Measurements from ENCODE around the gene CDH16. TPM values are rescaled to one million over a fixed set of nuclear protein-coding genes. Genes with fewer than 3 reads are reported as not detected.

The CDH16 gene, protein sequence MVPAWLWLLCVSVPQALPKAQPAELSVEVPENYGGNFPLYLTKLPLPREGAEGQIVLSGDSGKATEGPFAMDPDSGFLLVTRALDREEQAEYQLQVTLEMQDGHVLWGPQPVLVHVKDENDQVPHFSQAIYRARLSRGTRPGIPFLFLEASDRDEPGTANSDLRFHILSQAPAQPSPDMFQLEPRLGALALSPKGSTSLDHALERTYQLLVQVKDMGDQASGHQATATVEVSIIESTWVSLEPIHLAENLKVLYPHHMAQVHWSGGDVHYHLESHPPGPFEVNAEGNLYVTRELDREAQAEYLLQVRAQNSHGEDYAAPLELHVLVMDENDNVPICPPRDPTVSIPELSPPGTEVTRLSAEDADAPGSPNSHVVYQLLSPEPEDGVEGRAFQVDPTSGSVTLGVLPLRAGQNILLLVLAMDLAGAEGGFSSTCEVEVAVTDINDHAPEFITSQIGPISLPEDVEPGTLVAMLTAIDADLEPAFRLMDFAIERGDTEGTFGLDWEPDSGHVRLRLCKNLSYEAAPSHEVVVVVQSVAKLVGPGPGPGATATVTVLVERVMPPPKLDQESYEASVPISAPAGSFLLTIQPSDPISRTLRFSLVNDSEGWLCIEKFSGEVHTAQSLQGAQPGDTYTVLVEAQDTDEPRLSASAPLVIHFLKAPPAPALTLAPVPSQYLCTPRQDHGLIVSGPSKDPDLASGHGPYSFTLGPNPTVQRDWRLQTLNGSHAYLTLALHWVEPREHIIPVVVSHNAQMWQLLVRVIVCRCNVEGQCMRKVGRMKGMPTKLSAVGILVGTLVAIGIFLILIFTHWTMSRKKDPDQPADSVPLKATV
- total RNA-seq = not detected

DNA sequence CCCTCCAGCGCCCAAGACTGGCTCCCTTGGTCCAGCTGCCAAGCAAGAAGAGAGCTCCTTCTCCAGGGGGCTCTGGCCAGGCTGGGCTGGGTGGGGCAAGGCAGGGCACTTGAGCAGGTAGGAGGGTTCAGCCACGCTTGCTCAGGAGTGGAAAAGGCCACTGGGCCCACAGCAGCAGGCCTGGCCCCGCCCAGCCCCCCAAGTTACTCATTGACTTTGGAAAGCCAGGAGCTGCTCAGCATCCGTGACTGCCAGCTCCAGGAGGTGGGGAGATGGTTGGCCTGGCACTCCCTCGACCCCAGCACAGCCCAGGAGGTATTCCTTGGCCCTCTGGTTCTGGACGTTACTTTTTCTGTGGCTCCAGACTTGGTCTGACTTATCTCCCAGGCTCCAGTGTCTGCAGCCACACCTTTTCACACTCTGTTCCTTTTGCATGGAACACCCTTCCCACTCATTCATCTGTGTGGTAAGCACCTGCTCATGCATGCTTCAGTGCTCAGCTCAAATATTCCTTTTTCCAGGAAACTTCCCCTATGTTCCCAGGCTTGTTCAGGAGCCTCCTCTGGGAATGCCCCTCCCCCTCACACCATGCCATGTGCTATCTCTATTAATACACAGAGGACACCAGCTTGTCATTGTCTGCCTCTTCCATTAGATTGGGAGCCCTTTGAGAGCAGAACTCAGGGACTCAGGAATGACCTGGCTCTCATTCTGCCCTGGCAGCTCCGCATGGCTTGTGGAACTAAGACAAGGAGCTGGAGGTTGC lies at the start of gene CDH16:
TSS of gene CDH16 (minus strand) at position 83 of the 766 bp plus-strand sequence. CDS start 820 bp downstream, outside the sequence.
- no peaks in the 10 kb centered on the region for H3K9me3 ChIP-seq
- H3K4me1 ChIP-seq = peaks cover 10 to 23% of the 10 kb centered on the region in 2 donors
- TF ChIP-seq, protein P1, sequence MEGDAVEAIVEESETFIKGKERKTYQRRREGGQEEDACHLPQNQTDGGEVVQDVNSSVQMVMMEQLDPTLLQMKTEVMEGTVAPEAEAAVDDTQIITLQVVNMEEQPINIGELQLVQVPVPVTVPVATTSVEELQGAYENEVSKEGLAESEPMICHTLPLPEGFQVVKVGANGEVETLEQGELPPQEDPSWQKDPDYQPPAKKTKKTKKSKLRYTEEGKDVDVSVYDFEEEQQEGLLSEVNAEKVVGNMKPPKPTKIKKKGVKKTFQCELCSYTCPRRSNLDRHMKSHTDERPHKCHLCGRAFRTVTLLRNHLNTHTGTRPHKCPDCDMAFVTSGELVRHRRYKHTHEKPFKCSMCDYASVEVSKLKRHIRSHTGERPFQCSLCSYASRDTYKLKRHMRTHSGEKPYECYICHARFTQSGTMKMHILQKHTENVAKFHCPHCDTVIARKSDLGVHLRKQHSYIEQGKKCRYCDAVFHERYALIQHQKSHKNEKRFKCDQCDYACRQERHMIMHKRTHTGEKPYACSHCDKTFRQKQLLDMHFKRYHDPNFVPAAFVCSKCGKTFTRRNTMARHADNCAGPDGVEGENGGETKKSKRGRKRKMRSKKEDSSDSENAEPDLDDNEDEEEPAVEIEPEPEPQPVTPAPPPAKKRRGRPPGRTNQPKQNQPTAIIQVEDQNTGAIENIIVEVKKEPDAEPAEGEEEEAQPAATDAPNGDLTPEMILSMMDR (IDR thresholded peaks at IDR 0.05) = no peak
- H3K36me3 ChIP-seq = peaks cover 11 to 12% of the 10 kb centered on the region in 2 donors
- no peak for DNase-seq (ENCODE audit: low spot score in 2 of 2)
- intact Hi-C loops (cut with DNase I) = no loop called here
- H3K27ac ChIP-seq = peak within 1 kb of the TSS in 1 of 2 donors; percentile 11
- no peaks in the 10 kb centered on the region for H3K27me3 ChIP-seq
- H3K4me3 ChIP-seq = no peak within 1 kb of the TSS

DNA sequence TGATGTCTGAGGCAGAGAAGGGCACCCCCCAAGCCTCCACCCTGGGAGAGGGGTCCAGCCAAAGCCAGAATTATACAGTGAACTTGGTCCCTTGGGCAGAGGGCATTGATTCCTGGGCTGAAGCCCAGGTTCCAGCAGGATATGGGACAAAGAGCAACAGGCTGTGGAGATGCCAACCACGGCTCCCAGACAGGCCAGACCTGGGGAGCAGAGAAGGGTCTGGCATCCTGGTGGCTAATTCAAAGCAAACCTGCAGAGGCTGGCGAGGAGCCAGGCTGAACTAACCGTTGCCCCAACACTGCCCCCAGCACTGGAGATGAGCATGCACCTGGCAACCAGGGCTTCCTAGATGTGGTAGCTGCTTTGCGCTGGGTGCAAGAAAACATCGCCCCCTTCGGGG lies 45.4 kb upstream of the CDH16 start:
- no peak overlapping the region for H3K4me3 ChIP-seq
- H3K27ac ChIP-seq = no peak overlapping the region
- H3K9me3 ChIP-seq = no peaks in the 10 kb centered on the region
- TF ChIP-seq, protein P1 (IDR thresholded peaks at IDR 0.05) = no peak
- intact Hi-C loops (cut with DNase I) = no loop called here
- DNase-seq (ENCODE audit: low spot score in 2 of 2) = no peak
- H3K4me1 ChIP-seq = no peaks in the 10 kb centered on the region
- no peaks in the 10 kb centered on the region for H3K27me3 ChIP-seq
- H3K36me3 ChIP-seq = no peaks in the 10 kb centered on the region

DNA sequence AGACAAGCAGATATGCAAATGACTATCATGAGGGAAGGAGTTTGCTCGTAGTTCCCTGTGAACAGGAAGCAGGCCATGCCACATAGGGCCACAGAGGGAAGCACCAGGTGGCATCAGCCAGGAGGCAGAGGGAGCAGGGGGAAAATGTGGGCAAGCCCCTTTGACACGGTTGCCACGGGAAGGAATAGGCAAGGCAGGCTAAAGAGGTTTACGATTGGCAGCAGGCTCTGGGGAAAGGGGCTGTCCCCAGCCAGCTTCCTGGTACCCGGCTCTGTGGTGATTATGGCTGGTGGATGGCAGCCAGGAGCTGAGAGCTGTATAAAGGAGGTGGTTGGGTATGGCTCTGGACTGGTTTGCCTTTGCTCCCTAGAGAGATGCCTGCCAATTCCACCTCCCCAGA lies 43.2 kb upstream of the CDH16 start:
- no peaks in the 10 kb centered on the region for H3K36me3 ChIP-seq

DNA sequence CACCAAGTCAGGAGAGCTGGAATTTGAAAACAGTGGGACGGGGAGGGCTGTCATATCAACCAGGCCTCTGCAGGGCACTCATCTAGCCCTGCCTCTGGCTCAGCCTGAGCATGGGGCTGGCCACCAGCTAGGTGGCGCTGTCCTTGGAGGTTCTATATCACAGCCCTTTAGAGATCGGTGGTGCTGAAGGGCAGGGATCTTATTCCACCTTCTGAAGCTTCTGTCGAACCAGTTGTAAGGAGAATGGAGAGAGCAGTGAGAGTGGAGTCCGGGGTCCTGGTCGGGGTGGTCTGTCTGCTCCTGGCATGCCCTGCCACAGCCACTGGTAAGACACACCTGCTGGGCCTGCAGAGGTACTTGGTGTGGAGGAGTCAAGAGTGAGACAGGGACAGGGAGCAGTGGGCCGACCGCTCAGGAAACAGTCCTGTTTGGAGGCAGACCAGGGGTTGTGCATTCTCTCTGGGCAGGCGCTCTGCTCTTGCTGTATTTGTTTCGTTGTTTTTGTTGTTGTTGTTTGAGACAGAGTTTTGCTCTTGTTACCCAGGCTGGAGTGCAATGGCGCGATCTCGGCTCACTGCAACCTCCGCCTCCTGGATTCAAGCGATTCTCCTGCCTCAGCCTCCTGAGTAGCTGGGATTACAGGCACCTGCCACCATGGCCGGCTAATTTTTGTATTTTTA lies 42.5 kb upstream of the CDH16 start, which contains the start of gene CES3:
TSS of gene CES3 (plus strand) at position 202 of the 680 bp plus-strand sequence. CDS start at position 244, 42 bp downstream.
- H3K27me3 ChIP-seq = no peaks in the 10 kb centered on the region
- intact Hi-C loops (cut with DNase I) = no loop called here
- H3K4me1 ChIP-seq = no peaks in the 10 kb centered on the region
- H3K27ac ChIP-seq = no peak within 1 kb of the TSS
- H3K9me3 ChIP-seq = no peaks in the 10 kb centered on the region
- TF ChIP-seq, protein P1 (IDR thresholded peaks at IDR 0.05) = peak in 2 of 3 experiments; percentile 45 to 54
- H3K4me3 ChIP-seq = no peak within 1 kb of the TSS
- peak in 1 of 2 donors; percentile 76 for DNase-seq (ENCODE audit: low spot score in 2 of 2)
- H3K36me3 ChIP-seq = no peaks in the 10 kb centered on the region

More for the DNA sequence above, 43.2 kb upstream of the CDH16 start:
- Histone ChIP-seq H3K4me3 (no peak overlapping the region), H3K27ac (no peak overlapping the region), H3K27me3 (no peaks in the 10 kb centered on the region), H3K4me1 (no peaks in the 10 kb centered on the region), H3K9me3 (no peaks in the 10 kb centered on the region)
- TF ChIP-seq, protein P1 (IDR thresholded peaks at IDR 0.05) = no peak
- intact Hi-C loops (cut with DNase I) = no loop called here
- DNase-seq (ENCODE audit: low spot score in 2 of 2) = no peak

DNA sequence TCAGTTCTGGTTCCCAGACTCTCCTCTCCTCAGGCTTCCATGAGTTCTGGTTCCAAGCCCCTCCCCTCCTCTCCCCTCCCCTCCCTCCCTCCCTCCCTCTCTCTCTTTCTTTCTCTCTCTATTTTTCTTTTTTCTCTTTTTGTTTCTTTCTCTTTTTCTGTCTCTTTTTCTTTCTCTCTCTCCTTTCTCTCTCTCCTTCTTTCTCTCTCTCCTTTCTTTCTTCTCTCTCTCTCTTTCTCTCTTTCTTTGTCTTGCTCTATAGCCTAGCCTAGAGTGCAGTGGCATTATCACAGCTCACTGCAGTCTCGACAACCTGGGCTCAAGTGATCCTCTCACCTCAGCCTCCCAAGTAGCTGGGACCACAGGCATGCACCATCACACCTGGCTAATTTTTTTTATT lies 41.6 kb upstream of the CDH16 start:
- H3K9me3 ChIP-seq = no peaks in the 10 kb centered on the region
- H3K27me3 ChIP-seq = no peaks in the 10 kb centered on the region
- H3K27ac ChIP-seq = no peak overlapping the region
- TF ChIP-seq, protein P1 (IDR thresholded peaks at IDR 0.05) = no peak
- intact Hi-C loops (cut with DNase I) = no loop called here
- no peak for DNase-seq (ENCODE audit: low spot score in 2 of 2)
- no peaks in the 10 kb centered on the region for H3K36me3 ChIP-seq
- H3K4me1 ChIP-seq = no peaks in the 10 kb centered on the region
- H3K4me3 ChIP-seq = no peak overlapping the region

Measured in ascending aorta (tissue), 2 donors.